ENCODE measurements around the gene CFAP43.

DNA sequence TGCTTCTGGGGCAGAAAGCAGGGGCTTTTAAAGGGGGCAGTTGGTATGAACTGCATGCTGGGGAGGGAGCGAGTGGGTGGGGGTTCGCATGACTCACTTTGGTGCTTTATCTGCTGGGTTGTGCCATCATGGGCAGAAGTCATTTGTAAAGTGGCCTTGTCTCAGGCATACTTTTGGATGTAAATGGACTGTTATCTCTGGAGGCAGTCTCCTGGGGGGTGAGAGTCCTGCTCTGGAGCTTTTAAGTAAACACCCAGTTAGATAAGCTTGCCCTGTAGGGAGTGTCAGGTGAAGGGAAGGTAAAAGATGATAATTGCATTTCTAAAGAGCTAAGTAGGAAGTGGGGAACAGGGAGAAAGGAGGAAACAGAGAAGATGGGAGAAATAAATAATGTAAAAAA lies 20.9 kb upstream of the CFAP43 start:
- TF ChIP-seq EZH2 (IDR thresholded peaks at IDR 0.05) (no peak), POLR2AphosphoS5 (IDR thresholded peaks at IDR 0.05; ENCODE audit: borderline replicate concordance, low read depth, low read length) (no peak), FOXP2 (optimal IDR thresholded peaks at IDR 0.05; ENCODE audit: control extremely low read depth, extremely low read length, insufficient read depth) (no peak)
